Activated naive CD8-positive, alpha-beta T cell treated with anti-CD3 and anti-CD28 coated beads, Interleukin-2, amount 50 U/mL, for 16 hours (primary cell): ENCODE measurements around the gene LEP.
"Not testable (repeated sequence)": the region's sequence is repeated elsewhere in the genome, so short reads cannot be mapped to it uniquely, and the experiment has no call there.

Experiments
- DNase-seq: peaks from one replicate; pipeline ENCODE4 v3.0.0-alpha.2; 2020; ENCODE audit warnings: low read depth, low spot score

The LEP gene

GRCh38 chr7:128210590-128211570, 30.2 kb upstream of the LEP start:
- no peak for DNase-seq

- DNase-seq: no peak
Measured at GRCh38 chr7:128211626-128212025, 29.5 kb upstream of the LEP start.

DNA sequence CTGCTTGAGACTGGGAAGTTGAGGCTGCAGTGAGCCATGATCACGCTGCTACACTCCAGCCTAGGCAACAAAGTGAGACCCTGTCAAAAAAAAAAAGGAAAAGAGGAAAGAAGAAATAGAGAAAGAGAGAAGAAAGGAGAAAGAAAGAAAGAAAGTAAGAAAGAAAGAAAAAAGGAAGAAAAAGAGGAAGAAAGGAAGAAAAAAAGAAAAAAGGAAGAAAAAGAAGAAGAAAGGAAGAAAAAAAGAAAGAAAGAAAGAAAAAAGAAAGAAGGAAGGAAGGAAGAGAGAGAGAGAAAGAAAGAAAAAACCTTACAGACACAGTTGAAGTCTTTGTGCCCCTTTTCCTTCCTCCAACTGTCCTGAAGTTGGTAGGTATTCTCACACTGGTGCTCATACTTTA, 26.6 kb upstream of the LEP start:
- DNase-seq: no peak

- DNase-seq: no peak
Measured at GRCh38 chr7:128215281-128215680, 25.8 kb upstream of the LEP start.

GRCh38 chr7:128215739-128216138, 25.3 kb upstream of the LEP start:
- DNase-seq: no peak

DNA sequence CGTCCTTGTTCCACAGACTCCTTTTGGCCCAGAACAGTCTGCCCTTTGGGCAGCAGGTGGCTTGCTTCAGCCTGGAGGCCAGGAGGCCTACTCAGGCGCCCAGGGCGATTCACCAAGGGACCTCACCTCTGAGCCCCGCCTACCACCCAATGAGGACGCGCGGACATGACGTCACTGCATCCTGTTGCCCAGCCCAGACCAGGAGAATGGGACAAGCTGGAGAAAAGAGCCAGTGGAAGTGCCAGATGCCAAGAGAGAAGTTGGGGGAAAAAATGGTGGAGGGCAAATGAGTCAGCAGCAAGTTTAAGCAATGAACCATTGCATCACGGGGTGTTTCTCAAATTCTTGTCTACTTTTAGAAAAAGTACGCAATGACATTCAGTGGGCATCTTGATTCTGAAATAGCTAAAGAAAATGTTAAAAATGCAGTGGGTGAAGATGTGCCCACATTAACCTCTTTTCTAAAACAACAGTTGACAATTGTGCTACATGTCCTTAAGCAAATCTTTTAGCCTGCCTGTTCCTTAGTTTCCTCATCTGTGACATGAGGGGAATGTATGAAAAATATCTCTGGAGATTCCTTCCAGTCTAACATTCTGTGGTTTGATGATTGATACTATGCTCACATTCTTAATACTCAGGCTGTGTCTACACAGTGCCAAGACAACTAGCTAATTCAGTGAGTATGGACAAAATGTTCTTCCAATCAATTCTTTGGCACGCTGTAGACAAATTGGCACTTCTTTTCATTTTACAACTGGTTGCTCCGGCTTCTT, 23.9 kb upstream of the LEP start:
- DNase-seq: no peak

- DNase-seq: no peak
Measured at GRCh38 chr7:128217967-128218652, 23.0 kb upstream of the LEP start.

DNA sequence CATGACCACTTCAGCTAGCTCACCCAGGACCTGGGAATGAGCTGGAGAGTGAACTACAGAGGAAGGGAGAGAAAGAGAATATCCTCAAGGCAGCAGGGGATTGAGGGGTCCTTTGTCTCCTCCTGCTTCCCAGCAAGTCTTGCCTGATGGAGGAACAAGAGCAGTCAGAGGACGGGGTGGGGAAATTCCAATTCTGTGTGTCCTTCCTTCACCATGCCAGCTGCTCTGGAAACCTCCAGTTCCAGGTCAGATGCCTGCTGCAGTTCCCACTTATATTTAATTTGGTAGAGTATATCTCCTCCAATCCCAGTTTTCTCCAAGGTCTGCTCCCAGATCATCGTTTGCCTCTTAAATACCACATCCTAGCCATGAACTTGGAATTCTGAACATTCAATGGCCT, 21.4 kb upstream of the LEP start:
- DNase-seq: no peak

DNA sequence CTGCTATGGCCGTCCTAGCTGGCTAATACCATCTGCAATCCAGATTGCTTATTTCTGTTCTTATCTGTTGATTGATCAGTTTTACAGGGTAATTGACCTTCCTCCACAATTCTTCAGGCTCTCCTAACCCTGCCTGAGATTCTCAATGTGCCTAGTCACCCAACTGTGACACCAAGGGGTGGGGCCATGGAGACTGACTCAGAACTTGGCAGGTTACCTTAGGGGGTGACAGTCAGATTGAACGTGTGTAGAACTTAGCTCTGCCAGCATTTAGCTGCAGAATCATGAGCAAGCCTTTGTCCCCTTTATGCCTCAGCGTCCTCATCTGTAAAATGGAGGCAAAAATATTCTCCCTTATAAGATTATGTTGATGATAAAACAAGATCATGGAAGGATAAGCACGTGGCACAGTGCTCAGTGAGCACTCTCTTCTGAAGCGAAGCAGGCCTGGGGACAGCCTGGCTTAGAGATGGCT, 19.1 kb upstream of the LEP start:
- no peak for DNase-seq

DNA sequence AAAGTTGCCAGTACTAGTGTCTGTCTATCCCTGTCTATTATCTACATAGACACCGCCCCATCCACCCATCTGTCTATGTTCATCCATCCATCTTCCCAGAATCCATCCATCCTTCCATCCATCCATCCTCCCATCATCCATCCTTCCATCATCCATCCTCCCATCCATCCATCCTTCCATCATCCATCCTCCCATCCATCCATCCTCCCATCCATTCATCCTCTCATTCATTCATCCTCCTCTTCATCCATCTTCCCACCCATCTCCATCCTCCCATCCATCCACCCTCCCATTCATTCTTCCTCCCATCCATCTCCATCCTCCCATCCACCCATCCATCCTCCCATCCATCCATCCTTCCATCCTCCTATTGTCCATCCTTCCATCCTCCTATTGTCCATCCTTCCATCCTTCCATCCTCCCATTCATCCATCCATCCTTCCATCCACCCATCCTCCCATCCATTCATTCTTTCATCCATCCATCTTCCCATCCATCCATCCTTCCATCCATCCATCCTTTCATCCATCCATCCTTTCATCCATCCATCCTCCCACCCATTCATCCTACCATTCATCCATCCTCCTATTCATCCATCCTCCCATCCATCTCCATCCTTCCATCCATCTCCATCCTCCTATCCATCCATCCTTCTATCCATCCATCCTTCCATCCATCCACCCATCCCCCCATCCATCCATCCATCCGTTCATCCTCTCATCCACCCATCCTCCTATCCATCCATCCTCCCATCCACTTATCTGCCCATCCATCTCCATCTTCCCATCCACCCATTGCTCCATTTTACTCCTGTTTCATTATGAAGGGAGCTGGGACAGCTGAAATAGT, 14.7 kb upstream of the LEP start:
- DNase-seq: no peak

DNA sequence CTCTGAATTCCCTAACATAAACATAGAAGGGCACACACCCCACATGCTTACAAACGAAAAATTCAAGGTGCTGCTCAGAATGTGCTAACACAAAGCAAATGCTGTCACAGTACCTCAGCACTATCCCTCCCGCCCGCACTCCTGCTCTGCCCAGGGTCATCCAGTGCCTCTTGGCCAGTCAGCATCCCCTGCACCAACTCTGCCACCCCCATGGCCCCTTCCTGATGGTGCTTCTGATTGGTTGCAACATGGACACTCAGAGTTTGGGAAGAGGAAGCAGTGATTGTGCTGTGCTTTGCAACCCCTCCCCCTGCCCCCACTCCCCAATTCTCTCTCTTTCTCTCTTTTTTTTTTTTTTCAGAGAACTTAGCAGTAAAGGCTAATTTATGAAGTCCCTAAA, 13.8 kb upstream of the LEP start:
- no peak for DNase-seq

DNA sequence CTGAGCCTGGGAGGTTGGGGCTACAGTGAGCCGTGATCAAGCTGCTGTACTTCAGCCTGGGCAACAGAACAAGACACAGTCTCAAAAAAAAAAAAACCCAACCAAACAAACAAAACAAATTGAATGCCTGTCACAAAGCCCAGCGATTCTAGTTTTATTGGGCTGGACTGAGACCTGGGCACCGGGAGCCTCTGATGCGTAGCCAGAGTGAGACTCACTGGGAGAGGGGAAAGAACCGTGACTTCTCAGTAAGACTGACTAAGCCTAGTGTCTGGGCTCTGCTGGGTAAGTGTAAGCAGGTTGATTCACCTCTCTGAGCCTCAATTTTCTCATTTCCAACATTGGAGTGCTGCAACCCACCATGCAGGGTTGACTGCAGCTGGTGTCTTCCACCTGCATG, 10.1 kb upstream of the LEP start:
- DNase-seq: no peak

- DNase-seq: no peak
Measured at GRCh38 chr7:128231677-128232076, 9.4 kb upstream of the LEP start.

DNA sequence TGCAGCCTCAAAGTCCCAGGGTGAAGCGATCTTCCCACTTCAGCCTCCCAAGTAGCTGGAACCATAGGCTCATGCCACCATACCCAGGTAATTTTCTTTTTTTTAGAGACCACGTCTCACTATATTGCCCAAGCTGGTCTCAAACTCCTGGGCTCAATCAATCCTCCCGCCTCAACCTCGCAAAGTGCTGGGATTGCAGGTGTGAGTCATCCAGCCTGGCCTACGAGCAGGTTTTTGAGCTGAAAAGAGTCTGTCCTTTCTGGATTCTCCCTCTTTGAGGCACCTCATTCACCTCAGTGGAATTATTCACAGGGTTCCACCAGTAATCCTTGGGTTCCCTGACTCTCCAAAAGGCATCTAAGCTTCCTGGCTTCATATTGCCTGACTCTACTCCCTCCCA, 7.6 kb upstream of the LEP start:
- DNase-seq: no peak

GRCh38 chr7:128234476-128235026, 6.5 kb upstream of the LEP start:
- no peak for DNase-seq

- DNase-seq: no peak
Measured at GRCh38 chr7:128235471-128235870, 5.6 kb upstream of the LEP start.

DNA sequence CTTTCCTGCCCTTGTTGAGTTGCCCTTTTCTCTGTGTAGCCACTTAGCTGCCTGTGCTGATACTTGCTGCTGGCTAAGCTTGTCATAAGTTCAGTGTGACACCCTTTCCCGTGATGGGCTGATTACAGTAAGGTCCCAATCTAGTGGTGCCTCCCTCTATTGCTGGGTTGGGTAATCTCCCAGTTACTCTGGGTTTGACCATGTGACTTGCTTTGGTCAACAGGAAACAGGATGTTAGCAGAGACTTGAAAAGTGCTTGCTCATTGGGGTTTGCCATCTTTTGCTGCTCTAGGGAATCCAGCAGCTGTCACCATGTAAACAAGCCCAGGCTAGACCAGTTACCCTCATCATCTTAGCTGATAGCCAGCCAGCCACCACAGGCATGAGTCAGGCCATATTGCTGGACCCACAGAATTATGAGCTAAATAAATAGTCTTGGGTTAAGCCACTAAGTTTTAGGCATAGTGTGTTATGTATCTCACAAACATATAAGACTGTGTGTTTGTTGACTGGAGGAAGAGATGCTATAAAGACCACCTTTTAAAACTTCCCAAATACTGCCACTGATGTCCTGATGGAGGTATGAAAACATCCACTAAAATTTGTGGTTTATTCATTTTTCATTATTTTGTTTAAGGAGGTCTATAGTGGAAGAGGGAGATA, 4.0 kb upstream of the LEP start:
- DNase-seq: no peak

- not testable (repeated sequence) for DNase-seq
Measured at GRCh38 chr7:128239146-128239545, 1.9 kb upstream of the LEP start.

GRCh38 chr7:128242661-128243060, 1.6 kb downstream of the LEP start:
- no peak for DNase-seq

DNA sequence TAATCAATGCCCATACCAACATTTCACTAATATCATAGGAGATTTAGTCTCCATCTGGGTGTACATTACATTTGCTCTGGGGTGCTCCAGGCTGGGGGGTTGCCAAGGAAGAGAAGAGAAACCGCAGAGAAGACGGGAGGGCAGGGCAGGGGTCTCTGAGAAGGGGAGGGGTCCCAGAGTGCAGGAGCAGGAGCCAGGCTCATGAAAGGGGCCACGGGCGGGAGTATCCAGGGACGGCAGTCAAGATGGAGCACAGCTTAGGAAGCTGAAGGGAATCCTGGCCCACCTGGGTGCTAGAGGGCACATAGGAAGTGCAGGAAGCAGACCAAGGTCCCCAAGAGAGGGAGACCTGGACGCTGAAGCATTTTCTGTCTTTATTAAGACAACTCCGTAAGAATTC, 2.2 kb downstream of the LEP start:
- no peak for DNase-seq
